GM19324 (cell line): ENCODE results near the gene CCL4.
"Not testable (repeated sequence)": the region's sequence is repeated elsewhere in the genome, so short reads cannot be mapped to it uniquely, and the experiment has no call there.

Experiments
- ATAC-seq: cut with Tn5 transposase; IDR thresholded peaks from one replicate; pipeline ENCODE4 v1.9.1; 2021; ENCODE audit warnings: mild to moderate bottlenecking, moderate library complexity; ENCODE audit not compliant: unreplicated experiment, low FRiP score

CCL4 gene

GRCh38 chr17:36114971-36115648 is 11.5 kb downstream of the CCL4 start:
- ATAC-seq, result not testable (repeated sequence)

- ATAC-seq, result not testable (repeated sequence)
Measured at GRCh38 chr17:36115649-36115977, 12.0 kb downstream of the CCL4 start.

GRCh38 chr17:36117505-36118382 is 14.1 kb downstream of the CCL4 start:
- no peak for ATAC-seq

GRCh38 chr17:36118477-36119353 is 15.1 kb downstream of the CCL4 start:
- no peak for ATAC-seq

- no peak for ATAC-seq
Measured at GRCh38 chr17:36120221-36120620, 16.6 kb downstream of the CCL4 start.

GRCh38 chr17:36121099-36121498 is 17.5 kb downstream of the CCL4 start:
- not testable (repeated sequence) for ATAC-seq

GRCh38 chr17:36123431-36123830 is 19.8 kb downstream of the CCL4 start:
- ATAC-seq, result no peak

GRCh38 chr17:36124879-36125824 is 21.5 kb downstream of the CCL4 start:
- no peak for ATAC-seq

- peak; percentile 45 for ATAC-seq
Measured at GRCh38 chr17:36127199-36127893, 23.7 kb downstream of the CCL4 start.

- no peak for ATAC-seq
Measured at GRCh38 chr17:36127911-36128310, 24.3 kb downstream of the CCL4 start.

- no peak for ATAC-seq
Measured at GRCh38 chr17:36128411-36128978, 24.9 kb downstream of the CCL4 start.

- ATAC-seq, result no peak
Measured at GRCh38 chr17:36129616-36130015, 26.0 kb downstream of the CCL4 start.

GRCh38 chr17:36130346-36130745 is 26.7 kb downstream of the CCL4 start:
- no peak for ATAC-seq

- ATAC-seq, result no peak
Measured at GRCh38 chr17:36131421-36131820, 27.8 kb downstream of the CCL4 start.

- no peak for ATAC-seq
Measured at GRCh38 chr17:36131931-36132330, 28.3 kb downstream of the CCL4 start.

- ATAC-seq, result no peak
Measured at GRCh38 chr17:36132421-36132831, 28.8 kb downstream of the CCL4 start.

GRCh38 chr17:36133602-36134236 is 30.1 kb downstream of the CCL4 start:
- no peak for ATAC-seq

GRCh38 chr17:36135465-36135864 is 31.8 kb downstream of the CCL4 start:
- ATAC-seq, result peak; percentile 18
